Peyer's patch (tissue), 4 donors: Measurements from ENCODE around the gene CEL.

Experiments used
- POLR2A ChIP-seq, 2 donors: fragments of 450-650 bp; IDR thresholded peaks; one replicate each; pipeline ENCODE4 v1.5.1; 2017; ENCODE audit warnings: antibody characterized with exemption in 2 of 2, mild to moderate bottlenecking in 2 of 2, moderate library complexity in 2 of 2
- TF ChIP-seq, protein P1 (sequence below), 6 experiments: fragments of 450-650 bp in 4 of 6; fragments of 200-600 bp in 2 of 6; sonication (generic) in 1 of 6; IDR thresholded peaks; one replicate each; pipeline ENCODE4 v1.5.1; 2017 to 2019; ENCODE audit warnings: antibody characterized with exemption in 6 of 6, mild to moderate bottlenecking in 3 of 6, moderate library complexity in 1 of 6

DNA sequence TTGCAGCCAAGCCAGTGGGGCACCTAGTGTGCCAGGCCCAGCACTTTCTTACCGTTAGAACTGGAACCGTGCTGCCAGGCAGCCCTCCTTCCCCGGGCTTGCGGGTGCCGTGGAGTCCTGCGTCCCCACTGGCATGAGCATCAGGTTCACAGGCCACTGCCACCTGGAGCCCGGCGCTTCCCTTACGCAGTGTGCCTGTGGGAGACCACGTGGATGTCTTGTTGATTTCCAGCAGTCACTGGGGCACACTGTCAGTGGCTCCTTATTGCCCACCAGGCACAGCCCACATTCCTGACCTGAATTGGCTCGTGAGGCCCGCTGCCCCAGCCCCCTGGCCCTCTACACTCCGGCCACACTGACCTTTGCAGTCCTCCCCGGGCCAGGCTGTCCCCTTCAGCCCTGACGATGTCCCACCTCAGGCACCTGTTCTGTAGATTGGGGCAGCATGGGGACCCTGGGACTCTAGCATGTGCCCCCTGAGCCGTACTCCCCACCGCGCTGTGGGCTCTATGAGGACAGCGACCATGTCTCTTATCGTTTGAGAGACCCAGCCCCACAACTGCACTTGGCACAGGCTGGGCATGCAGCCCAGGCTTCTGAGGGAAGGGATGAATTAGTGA, 10.4 kb upstream of the CEL start:
- no peak for TF ChIP-seq POLR2A (IDR thresholded peaks at IDR 0.05)
- TF ChIP-seq, protein P1, sequence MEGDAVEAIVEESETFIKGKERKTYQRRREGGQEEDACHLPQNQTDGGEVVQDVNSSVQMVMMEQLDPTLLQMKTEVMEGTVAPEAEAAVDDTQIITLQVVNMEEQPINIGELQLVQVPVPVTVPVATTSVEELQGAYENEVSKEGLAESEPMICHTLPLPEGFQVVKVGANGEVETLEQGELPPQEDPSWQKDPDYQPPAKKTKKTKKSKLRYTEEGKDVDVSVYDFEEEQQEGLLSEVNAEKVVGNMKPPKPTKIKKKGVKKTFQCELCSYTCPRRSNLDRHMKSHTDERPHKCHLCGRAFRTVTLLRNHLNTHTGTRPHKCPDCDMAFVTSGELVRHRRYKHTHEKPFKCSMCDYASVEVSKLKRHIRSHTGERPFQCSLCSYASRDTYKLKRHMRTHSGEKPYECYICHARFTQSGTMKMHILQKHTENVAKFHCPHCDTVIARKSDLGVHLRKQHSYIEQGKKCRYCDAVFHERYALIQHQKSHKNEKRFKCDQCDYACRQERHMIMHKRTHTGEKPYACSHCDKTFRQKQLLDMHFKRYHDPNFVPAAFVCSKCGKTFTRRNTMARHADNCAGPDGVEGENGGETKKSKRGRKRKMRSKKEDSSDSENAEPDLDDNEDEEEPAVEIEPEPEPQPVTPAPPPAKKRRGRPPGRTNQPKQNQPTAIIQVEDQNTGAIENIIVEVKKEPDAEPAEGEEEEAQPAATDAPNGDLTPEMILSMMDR (IDR thresholded peaks at IDR 0.05), result no peak
